ENCODE results near the gene ESR2.

GRCh38 chr14:64075613-64076005 lies 218.6 kb downstream of the ESR2 start:
- TF ChIP-seq TAF1 (IDR thresholded peaks at IDR 0.05; ENCODE audit: borderline replicate concordance, low read depth, low read length) (no peak), POLR2A (IDR thresholded peaks at IDR 0.05; ENCODE audit: low read depth, low read length) (no peak)
